KBM-7 (cell line): ENCODE results near the gene PARD3.

Experiments
- DNase-seq: peaks from one replicate; pipeline ENCODE4 v3.0.0-alpha.2; 2015
- in situ Hi-C: fragments of 300-500 bp; cut with MboI; formaldehyde crosslinking; loops from 2 replicates; pipeline ENCODE4 v1.14.3; 2020; ENCODE audit warnings: low sequenced_read_pairs, low pct_unique_long_range_greater_than_20kb, mixed read lengths

PARD3 gene

DNA sequence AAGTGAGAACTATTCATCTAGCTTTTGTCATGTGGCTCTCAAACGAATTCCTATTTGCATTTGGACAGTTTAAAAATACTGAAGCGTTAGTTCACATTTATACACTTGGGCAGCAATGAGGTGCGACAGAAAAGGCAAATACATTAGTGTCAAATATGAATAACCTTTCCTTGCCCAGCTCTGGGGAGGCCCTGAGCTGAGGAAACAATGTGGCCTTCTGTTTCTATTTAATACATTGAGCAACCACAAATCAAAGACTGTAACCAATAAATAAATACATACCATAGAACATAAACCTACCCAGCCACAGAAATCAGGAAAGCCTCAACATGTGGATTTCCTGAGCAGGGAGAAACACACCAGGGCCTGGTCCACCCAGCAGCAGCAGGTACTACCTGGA is 585.2 kb downstream of the PARD3 start:
- in situ Hi-C loops: no loop called here
- no peak for DNase-seq

DNA sequence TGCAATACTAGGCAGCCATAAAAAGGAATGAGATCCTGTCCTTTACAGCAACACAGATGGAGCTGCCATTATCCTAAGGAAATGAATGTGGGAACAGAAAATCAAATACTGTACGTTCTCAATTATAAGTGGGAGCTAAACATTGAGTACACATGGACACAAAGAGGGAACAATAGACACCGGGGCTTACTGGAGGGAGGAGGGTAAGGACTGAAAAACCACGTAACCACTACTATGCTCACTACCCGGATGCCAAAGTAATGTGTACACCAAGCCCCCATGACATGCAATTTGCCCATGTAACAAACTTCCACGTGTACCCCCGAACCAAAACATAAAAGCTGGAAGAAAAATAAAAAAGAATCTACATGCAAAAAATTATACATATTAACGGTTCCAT is 587.0 kb downstream of the PARD3 start:
- in situ Hi-C loops: no loop called here
- DNase-seq: no peak

DNA sequence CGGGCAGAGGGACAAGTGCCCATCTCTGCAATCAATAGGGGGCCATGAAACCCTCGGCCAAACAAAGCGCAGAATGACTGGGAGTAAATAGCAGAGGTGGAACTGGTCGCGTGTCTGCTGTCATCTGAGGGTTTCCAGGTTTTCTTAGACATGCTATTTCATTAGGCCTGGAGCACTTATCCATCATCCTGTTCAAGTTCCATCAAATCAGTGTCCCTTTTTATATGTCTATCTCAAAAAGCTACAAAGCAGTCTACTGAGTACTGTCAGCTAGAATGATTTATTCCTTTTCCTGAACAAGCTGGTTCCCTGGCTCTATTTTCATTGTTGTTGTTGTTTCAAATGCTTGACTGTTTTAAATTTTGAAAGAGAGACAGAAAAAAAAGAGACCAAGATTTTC is 590.5 kb downstream of the PARD3 start:
- in situ Hi-C loops: no loop called here

DNA sequence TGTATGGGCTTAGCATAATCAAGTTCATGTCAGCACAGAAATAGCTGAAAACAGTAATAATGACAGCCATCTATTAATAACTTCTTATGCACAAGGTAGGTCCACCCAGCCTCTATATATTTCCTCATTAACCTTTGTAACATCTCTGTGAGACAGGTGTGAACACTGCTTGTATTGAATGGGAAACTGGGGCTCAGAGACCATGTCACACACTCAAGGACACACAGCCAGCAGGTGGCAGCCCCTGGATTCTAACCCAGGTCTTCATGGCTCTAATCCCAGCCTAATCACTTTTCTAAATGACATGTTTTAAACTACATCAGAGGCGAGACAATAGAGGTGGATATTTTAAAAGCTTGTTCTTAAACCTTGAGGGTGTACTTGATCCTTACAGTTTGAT is 591.4 kb downstream of the PARD3 start:
- no peak for DNase-seq
- in situ Hi-C loops: no loop called here

More for the DNA sequence above, 590.5 kb downstream of the PARD3 start:
- no peak for DNase-seq

DNA sequence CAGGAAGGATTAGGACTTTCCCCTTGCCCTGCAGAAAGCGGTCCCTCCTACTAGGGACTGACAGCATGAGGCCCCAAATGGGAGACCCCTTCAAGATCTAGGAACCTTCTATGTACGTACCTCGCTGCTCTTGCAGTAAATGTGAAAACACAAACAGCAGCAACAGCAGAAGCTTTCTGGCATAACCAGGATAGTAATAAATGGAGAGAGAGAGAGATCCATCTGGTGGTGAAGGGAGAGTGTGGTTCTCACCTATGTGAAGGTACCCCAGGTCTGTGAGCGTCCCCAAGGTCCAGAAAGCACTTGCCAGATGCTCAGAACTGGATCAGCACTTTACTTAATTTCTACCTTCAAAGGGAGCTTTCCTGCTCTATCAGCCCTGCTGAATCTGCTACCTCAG is 592.7 kb downstream of the PARD3 start:
- in situ Hi-C loops: no loop called here
- DNase-seq: no peak

DNA sequence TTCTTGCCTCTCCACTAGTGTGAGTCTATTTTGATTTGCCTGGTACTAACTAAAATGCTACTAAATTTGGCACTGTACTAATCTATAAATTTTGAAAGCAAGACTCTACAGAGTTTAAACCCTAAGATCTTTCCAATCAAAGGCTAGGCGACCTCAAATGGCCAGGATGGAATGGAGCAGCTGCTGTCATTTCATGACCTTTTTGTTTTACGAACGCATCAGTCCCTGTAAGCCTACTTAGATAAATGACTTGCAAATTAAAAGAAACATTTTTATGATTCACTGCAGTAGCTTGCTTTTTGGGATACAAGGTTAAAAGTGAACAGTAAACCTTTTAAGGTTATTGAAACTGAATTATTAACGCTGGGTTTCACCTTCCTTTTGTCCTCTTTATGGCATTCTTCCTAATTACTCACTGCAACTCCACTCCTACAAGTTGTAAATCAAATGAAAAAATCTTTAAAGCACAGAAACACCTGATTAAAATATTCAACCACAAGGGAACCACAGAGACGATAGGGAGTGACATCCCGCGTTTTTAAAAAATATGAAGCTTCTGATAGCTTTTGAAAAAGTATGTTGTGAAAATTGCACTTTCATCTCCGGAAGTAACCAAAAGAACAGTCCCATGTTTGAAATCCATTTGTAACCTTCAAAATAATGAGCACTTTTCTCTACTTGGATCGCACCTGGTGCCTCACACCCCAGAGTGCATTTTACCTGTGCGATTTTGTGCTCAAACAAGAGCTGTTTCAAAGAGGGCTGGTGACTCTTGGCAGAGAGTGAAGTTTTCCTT is 595.1 kb downstream of the PARD3 start:
- in situ Hi-C loops: no loop called here
- DNase-seq: no peak

DNA sequence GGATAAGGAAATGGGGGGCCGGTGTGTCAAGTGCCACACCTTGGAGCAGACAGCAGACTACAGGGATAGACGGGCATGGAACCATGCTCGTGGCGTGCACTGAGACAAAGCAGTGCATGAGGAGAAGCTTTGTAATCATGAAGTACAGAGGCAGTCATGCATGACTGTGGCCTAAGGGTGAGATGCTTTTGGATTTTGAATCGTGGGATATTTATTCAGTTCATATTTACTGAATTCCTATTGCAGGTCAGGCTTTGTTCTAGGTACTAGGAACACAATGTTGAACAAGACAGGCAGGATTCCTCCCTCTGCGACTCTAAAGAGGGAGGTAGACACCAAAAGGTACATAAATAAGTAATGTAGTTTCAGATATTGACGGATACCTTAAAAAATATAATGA is 597.6 kb downstream of the PARD3 start:
- in situ Hi-C loops: no loop called here
- DNase-seq: no peak

DNA sequence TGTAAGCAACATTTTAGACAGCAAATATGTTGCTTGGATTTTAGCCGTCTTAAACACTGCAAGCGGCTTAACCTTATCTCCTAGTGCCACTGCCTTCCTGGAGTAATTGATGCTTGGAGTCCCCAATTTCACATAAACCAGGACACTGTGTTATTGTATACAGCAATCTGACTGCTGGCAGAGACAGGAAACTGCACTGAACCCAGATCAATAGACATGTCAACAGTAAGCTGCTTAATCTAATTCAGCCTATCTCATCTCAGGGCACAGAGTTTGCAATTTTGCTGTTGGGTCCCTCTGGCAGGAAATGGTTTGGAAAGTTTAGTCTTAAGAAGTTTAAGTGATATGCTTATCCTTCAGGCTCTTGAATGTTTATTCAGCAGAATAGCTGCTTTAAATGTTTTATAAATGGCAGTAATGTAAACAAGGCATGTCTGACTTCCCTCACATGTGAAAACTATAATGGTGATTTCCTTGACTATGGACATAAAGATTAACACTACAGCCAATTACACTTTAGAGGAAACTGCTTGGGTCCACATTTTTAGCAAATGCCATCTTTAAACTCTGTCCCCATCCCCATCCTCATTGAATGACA is 598.6 kb downstream of the PARD3 start:
- in situ Hi-C loops: no loop called here

DNA sequence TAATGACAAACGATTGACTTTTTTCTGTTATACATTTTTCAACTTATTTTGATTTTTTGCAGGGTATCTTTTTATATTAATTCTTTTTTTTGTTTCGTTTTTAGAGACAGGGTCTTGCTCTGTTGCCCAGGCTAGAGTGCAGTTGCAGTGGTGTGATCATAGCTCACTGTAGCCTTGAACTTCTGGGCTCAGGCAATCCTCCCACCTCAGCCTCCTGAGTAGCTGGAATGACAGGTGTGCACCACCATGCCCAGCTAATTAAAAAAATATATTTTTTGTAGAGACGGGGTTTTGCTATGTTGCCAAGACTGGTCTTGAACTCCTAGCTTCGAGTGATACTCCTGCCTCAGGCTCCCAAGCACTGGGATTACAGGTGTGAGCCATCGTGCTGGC is 601.3 kb downstream of the PARD3 start:
- no peak for DNase-seq
- in situ Hi-C loops: no loop called here

More for the DNA sequence above, 598.6 kb downstream of the PARD3 start:
- no peak for DNase-seq

DNA sequence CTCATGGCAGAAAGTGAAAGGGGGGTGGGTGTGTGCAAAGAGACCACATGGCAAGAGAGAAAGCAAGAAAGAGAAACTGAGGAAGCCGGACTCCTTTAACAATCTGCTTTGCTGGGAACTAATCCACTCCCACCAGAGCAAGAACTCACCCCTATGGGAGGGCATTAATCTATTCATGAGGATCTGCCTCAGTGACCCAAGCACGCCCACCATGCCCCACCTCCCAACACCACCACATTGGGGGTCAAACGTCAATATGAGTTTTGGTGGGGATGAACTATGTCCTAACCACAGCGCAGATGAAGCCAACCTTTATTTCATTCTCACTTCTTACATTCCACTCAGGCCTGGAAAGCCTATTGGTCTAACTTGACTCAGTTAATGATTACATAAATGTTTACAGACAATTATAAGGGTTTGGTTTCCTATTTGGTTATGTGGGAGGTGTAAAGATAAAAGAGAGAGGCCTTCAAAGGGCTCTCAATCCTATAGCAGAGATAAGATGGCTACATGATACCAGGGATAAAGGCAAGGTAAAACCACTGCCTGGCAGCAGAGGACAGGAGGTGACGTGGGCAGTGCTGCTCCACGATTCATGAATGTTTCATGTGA is 601.8 kb downstream of the PARD3 start:
- DNase-seq: no peak
- in situ Hi-C loops: no loop called here

DNA sequence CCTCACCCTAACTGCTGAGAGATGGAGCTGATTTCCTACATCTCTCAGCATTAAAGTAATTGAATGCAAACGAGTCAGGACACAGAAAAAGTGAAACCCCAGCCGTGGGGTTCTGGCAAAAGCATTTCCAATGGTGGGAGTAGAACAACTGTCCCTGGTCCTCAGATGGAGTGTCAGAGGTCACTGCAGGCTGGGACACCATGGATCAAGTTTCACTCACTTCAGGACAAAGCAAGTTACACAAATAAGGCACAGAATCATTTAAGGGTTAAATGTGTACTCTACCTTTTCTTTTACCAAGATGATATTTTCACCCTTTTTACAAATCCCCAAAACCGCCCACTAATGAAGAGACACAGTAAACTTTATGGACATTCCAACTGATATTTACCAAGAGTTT is 607.8 kb downstream of the PARD3 start:
- DNase-seq: no peak

DNA sequence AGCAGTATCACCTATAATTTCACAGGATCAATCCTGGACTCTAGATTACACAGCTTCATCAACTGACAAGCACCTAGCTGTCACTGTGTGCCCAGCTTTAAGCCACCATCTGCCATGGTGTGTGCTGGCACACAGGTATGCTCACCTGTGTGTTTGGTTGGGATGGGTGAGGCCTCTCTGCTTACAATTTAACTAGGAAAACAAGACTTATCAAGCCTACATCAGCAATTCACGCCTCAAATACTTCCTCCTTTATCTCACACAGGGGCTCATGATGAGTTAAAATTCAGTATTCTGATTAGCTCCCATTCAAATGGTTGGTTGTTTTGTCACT is 608.2 kb downstream of the PARD3 start:
- no peak for DNase-seq
- in situ Hi-C loops: no loop called here

More for the DNA sequence above, 607.8 kb downstream of the PARD3 start:
- in situ Hi-C loops: no loop called here

DNA sequence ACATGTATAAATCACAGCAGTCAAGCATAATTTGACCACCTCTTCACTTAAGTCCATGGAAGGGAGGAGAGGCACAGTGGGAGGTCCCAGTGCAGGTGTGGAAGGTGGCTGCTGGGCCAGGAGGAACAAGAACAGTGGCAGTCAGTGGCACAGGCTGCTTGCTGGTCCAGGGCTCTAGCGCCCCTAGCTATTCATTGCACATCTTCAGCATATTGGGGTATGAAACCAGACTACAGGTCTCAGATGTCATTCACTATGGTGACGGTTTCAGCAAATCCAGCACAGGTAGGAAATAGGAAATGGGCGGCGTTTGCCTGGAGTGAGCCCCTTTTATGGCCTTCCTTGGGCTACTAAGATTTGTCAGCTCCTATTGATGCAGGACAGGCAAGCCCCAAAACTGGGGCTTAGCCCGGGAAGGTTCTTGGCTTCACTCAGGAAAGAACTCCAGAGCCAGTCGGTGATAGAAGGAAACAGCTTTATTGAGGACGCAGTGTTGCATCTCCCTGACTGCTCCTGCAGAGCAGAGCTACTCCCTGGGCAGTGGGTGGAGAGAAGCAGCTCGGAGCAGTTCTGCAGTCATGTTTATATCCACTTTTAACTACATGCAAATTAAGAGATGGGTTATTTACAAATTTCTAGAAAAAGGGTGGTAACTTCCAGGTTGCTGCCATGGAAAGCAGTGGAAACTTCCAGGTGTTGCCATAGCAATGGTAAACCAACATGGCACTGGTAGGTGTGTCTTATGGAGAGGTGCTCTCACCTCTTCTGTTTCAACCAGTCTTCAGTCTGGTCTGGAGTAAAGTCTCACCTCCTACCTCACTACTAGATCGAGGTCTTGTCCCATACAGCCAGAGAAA is 608.8 kb downstream of the PARD3 start:
- DNase-seq: no peak
- in situ Hi-C loops: no loop called here

DNA sequence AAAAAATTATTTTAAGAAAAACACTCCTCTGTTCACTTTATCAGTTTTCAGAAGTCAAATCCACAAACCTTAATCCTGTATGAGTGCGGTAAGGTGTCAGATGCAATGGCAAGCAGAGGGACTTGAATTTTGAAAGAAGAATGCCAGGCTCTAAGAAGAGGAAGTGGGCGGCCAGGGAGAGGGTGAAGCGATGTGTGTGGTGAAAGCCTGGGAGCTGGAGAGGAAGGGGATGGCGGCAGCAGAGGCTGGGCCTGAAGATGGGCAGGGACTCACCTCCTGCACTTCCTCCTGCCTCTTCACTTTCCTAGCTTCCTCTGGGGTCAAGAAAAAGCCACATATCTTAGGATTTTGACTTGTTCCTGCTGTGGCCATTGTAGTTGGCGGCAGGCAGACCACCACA is 609.6 kb downstream of the PARD3 start:
- in situ Hi-C loops: no loop called here
- DNase-seq: peak; percentile 88

DNA sequence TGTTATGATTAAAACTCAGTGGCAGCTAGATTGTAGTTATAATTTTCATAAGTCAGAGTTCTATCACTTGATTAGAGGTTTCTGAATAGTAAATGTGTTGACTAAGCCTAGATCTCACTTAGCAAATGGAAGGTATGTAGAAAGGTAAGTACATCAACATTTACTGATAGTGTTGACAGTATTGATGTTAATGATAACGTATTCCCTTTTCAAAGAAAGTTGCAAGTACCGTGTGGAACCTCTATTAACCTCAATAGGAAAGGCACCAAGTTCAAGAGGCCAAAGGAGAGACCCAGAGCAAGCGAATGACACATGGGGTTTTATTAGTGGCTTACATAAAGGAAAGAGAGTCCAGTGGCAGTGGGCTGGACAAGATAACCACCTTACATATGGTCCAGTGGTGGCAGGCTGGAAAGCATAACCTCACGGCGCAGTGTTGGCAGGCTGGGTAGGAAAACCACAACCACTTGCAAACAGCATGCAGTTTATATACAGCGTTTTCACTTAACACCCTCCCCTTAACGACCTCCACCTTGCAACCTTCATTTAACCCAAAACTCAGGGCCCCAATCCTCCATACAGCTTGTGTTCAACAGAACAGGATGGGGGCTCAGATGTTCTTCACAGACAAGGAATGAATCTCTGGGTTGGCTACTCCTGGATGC is 611.0 kb downstream of the PARD3 start:
- in situ Hi-C loops: no loop called here
- DNase-seq: no peak

DNA sequence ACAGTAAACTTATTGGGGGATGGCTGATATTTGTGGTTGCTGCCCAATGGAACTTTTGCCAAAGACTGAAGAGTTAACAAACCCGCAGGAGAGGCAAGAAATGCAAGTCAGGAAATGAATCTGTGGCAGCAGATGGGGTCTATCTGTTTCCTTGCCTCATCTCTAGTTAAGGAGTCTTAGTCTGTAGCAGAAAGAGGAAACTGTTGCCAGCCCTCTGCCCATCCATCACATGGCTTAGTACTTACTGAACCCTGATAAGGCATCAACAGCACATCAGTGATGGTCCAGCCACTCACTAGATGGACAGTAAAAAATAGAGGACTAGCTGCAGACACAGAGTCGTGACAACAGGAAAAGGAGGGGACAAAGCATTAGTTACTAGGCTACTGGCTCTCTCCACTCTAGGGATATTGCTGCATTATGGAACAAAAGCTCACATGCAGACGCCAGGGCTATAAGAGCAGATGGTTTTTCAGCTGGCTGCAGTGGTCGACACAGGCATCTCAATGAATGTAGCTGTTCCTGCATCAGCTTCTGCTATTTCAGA is 614.7 kb downstream of the PARD3 start:
- DNase-seq: peak; percentile 52
- in situ Hi-C loops: no loop called here

DNA sequence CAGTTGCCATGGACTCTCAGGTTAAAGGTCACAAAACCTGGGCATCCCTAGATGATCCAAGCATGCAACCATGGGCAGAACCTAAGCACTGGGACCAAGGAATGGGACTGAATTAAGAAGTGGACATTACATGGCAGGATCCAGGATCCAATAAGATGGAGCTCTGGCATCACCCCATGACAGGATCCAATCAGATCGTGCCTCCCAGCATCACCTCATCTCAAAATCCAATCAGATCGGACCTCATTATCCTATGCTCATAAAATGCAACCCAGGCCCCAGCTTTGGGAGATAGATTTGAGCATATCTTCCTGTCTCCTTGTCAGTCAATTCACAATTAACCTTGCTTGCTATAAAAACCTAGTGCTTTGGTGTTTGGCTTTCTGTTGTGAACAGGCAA is 616.1 kb downstream of the PARD3 start:
- in situ Hi-C loops: no loop called here
- no peak for DNase-seq

DNA sequence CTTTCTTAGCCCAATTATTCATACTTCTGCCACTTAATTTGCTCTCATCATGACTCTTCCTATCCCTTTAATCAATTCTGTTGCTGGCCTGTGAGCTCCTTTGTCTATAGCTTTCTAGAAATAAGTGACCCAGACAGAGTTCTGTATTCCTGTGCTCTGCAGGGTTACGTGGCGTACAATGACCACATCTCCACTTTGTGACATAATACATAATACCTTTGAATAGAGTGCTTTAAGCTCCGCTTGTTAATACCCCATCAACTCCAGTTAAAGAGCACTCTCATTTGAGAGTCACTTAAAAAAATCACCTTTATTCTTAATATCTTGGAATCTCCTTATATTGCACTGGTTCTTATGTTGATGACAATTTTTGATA is 619.0 kb downstream of the PARD3 start:
- DNase-seq: no peak
- in situ Hi-C loops: no loop called here

DNA sequence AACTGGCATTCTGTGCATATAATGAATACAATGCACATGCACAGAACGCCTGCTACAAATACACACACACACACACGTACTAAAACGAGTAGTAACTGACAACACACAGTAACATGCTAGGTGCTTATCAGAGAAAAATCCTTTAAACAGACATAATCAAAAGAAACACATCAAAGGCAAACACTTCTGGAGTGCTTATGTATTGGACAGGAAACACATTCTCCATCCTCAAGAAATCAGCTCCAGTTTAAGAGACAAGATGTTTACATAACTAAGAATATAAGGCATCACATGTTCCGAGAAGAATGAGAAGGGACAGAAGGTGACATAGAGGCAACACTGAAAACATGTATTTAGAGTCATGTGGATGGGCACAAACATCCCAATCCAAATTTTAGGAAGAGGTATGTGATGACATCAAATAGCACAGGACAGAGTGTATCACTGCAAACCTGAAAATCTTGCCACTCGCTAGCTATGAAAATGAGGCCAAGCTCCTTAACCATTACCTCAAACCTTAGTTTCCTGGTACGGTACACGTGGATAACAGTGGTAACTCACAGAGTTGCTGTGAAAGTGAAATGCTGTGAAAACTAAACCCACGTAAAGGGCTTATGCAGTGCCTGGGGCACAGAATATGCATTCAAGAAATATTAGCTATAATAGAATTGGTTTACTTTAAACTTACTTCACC is 619.6 kb downstream of the PARD3 start:
- in situ Hi-C loops: no loop called here
- DNase-seq: no peak
